Endothelial cell of umbilical vein (primary cell): ENCODE measurements around the gene FANCC. TPM values are rescaled to one million over a fixed set of nuclear protein-coding genes. Genes with fewer than 3 reads are reported as not detected.

Source experiments
- BruUV-seq: library from RNA; stranded (reverse); fragments of 400-500 nt; replicated peaks from 2 replicates; lab custom pipeline; 2021; lab: Mats Ljungman, UMichigan
- CTCF ChIA-PET: fragments of 300-600, 350-600 bp; sonication (Branson Sonifier 250); formaldehyde crosslinking; loops from one replicate; lab custom pipeline; 2021; ENCODE audit warnings: antibody characterized with exemption, inconsistent platforms; lab: Charles Lee
- POLR2A ChIA-PET: fragments of 300-600, 350-600 bp; sonication (Branson Sonifier 250); formaldehyde crosslinking; loops from one replicate; lab custom pipeline; 2021; ENCODE audit warnings: antibody characterized with exemption, inconsistent platforms; lab: Charles Lee
- DNase-seq: peaks from one replicate; pipeline ENCODE4 v3.0.0-alpha.2; 2011; ENCODE audit warnings: low read depth, low spot score
- FAIRE-seq: peaks from 2 replicates; lab custom pipeline; 2011; peaks lifted over from hg19 to GRCh38; lab: Jason Lieb, UNC
- H2AFZ ChIP-seq: 2 replicates; pipeline ENCODE4 v1.6.0; 2012; ENCODE audit warnings: low read depth, low read length, control low read depth, inconsistent platforms
- H3K27ac ChIP-seq: 2 replicates; pipeline ENCODE4 v1.5.1; 2011; ENCODE audit warnings: low read depth, mild to moderate bottlenecking, control low read depth, low read length, moderate library complexity; ENCODE audit not compliant: insufficient read depth
- H3K27me3 ChIP-seq, 2 experiments: 2 replicates each; pipeline versions ENCODE4 v1.6.0 to v1.6.1; 2011; ENCODE audit warnings: low read length in 2 of 2, mixed read lengths in 1 of 2; ENCODE audit not compliant: control insufficient read depth in 2 of 2, insufficient read depth in 2 of 2
- H3K36me3 ChIP-seq, 2 experiments: 2 replicates in 1 of 2; 3 replicates in 1 of 2; pipeline ENCODE4 v1.5.1; 2011; ENCODE audit warnings: low read length in 2 of 2, mild to moderate bottlenecking in 1 of 2, moderate library complexity in 1 of 2; ENCODE audit not compliant: control insufficient read depth in 2 of 2, insufficient read depth in 2 of 2; ENCODE audit errors: extremely low read depth in 1 of 2
- H3K4me1 ChIP-seq: 3 replicates; pipeline ENCODE4 v1.5.1; 2011; ENCODE audit warnings: mild to moderate bottlenecking, low read length; ENCODE audit not compliant: control insufficient read depth, insufficient read depth; ENCODE audit errors: extremely low read depth
- H3K4me2 ChIP-seq: 2 replicates; pipeline ENCODE4 v1.6.1; 2011; ENCODE audit warnings: low read length, control low read depth, mixed read lengths; ENCODE audit not compliant: insufficient read depth
- H3K4me3 ChIP-seq, 3 experiments: fragments of 200-600 bp in 1 of 3; sonication (generic), shearing (Covaris generic) in 1 of 3; replicated peaks in 1 of 3; 2 replicates each; pipeline ENCODE4 v1.5.1; 2011 to 2016; ENCODE audit warnings: control low read depth in 3 of 3, low read length in 3 of 3, mild to moderate bottlenecking in 2 of 3, inconsistent platforms in 1 of 3, low read depth in 1 of 3, moderate library complexity in 1 of 3; ENCODE audit not compliant: insufficient read depth in 1 of 3
- H3K79me2 ChIP-seq: 2 replicates; pipeline ENCODE4 v1.6.0; 2012; ENCODE audit warnings: low read length, inconsistent platforms; ENCODE audit not compliant: control insufficient read depth, insufficient read depth
- H3K9ac ChIP-seq: replicated peaks from 2 replicates; pipeline ENCODE3; 2011; ENCODE audit warnings: low read length, control low read depth; ENCODE audit not compliant: insufficient read depth; ENCODE audit errors: extremely low read depth
- H3K9me1 ChIP-seq: replicated peaks from 3 replicates; pipeline ENCODE4 v1.6.0; 2011; ENCODE audit warnings: mild to moderate bottlenecking, low read length; ENCODE audit not compliant: control insufficient read depth, insufficient read depth; ENCODE audit errors: extremely low read depth
- H3K9me3 ChIP-seq: replicated peaks from 2 replicates; pipeline ENCODE4 v1.5.1; 2012; ENCODE audit warnings: low read length, inconsistent platforms; ENCODE audit not compliant: control insufficient read depth, insufficient read depth
- H4K20me1 ChIP-seq: replicated peaks from 2 replicates; pipeline ENCODE3; 2011; ENCODE audit warnings: mild to moderate bottlenecking, low read length; ENCODE audit not compliant: control insufficient read depth, insufficient read depth; ENCODE audit errors: extremely low read depth
- EZH2 ChIP-seq: IDR thresholded peaks from 2 replicates; pipeline ENCODE4 v1.6.1; 2012; ENCODE audit warnings: borderline replicate concordance, low read depth, mild to moderate bottlenecking, moderate library complexity, low read length, inconsistent platforms; ENCODE audit not compliant: severe bottlenecking
- FOS ChIP-seq: IDR thresholded peaks from 2 replicates; pipeline ENCODE4 v1.6.1; 2011; ENCODE audit warnings: mild to moderate bottlenecking, low read length, moderate library complexity, borderline replicate concordance; ENCODE audit not compliant: insufficient read depth
- GATA2 ChIP-seq: IDR thresholded peaks from 2 replicates; pipeline ENCODE4 v1.7.0; 2011; ENCODE audit warnings: low read depth, mild to moderate bottlenecking, moderate library complexity, mixed read lengths, low read length; ENCODE audit not compliant: insufficient read length, insufficient read depth
- JUN ChIP-seq: IDR thresholded peaks from 2 replicates; pipeline ENCODE4 v1.6.1; 2011; ENCODE audit warnings: borderline replicate concordance, low read depth; ENCODE audit not compliant: insufficient read length, insufficient read depth
- MYC ChIP-seq: IDR thresholded peaks from one replicate; pipeline ENCODE4 v1.6.1; 2011; ENCODE audit warnings: mild to moderate bottlenecking, low read depth, low read length
- POLR2A ChIP-seq: IDR thresholded peaks from 2 replicates; pipeline ENCODE4 v1.6.1; 2012; ENCODE audit warnings: low read depth, mild to moderate bottlenecking, control low read depth, low read length
- POLR2AphosphoS5 ChIP-seq: IDR thresholded peaks from 2 replicates; pipeline ENCODE4 v1.6.1; 2012; ENCODE audit warnings: low read depth, mild to moderate bottlenecking, control low read depth, low read length, moderate library complexity; ENCODE audit not compliant: insufficient read depth
- dilution Hi-C: fragments of 300-500 bp; cut with MboI; formaldehyde crosslinking; loops from one replicate; pipeline ENCODE4 v1.15.0; 2019; ENCODE audit warnings: low sequenced_read_pairs; ENCODE audit not compliant: extremely low pct_ligation_motif_present
- intact Hi-C: fragments of 100-400 bp; cut with micrococcal nuclease; formaldehyde crosslinking; loops from one replicate; pipeline ENCODE4 v1.10.0; 2022
- polyA plus RNA-seq, 4 experiments: library from polyadenylated mRNA; depleted of rRNA in 3 of 4; stranded (reverse) in 3 of 4; unstranded in 1 of 4; fragments of >200 nt; gene quantifications; 2 replicates each; pipeline versions ENCODE4 v1.2.1 to v1.2.3, GENCODE V29; 2011 to 2012; ENCODE audit warnings: missing spikeins in 1 of 4
- total RNA-seq: library from RNA; stranded (reverse); gene quantifications from 2 replicates; pipeline ENCODE4 v1.2.3, GENCODE V29; 2021
- TF ChIP-seq, protein P1 (sequence below), 2 donors: IDR thresholded peaks; 1 replicate in 1 of 2; 2 replicates in 1 of 2; pipeline ENCODE4 v1.5.1; 2011; ENCODE audit warnings: low read length in 2 of 2, mild to moderate bottlenecking in 2 of 2, moderate library complexity in 2 of 2, control low read depth in 1 of 2, inconsistent platforms in 1 of 2, low read depth in 1 of 2; ENCODE audit not compliant: insufficient read depth in 1 of 2; ENCODE audit errors: extremely low read depth in 1 of 2
- TF ChIP-seq, protein P2 (sequence below): IDR thresholded peaks from 2 replicates; pipeline ENCODE4 v1.6.1; 2011; ENCODE audit not compliant: insufficient read depth, insufficient read length

Gene FANCC
- total and polyA plus RNA-seq, 2 donors (not counting 3 experiments of a cell fraction or from before 2014, with no cell fraction given), result 5.7 to 13.1 TPM

DNA sequence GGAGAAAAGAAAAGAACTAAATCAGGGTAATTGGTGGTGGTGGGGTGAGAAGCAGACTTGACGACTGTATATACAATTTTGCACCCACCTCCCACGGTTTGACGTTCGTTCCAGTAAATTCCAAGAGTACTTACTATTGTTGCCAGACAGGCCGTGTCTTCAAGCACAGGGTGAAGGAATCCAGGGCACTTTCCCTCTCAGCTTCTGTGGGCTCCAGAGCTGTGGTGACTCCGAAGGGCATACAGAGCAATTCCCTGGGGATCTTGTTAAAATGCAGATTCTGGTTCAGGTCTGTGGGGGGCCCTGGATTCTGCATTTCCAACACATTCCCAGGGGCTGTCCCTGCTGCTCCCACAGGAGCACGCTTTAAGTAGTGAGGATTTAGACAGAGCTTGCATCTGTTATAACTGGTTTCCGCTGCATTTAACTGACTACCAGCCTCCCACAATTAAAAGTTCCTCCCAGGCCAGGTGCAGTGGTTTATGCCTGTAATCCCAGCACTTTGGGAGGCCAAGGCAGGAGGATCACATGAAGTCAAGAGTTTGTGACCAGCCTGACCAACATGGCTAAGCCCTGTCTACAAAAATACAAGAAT is 49.3 kb upstream of the FANCC start:
- Histone ChIP-seq H3K9me1 (no peaks in the 10 kb centered on the region), H4K20me1 (no peaks in the 10 kb centered on the region), H3K4me3 (no peak overlapping the region), H3K4me2 (no peak overlapping the region), H3K9me3 (no peaks in the 10 kb centered on the region), H3K27ac (no peak overlapping the region), H3K9ac (no peak overlapping the region), H3K79me2 (no peaks in the 10 kb centered on the region), H3K36me3 (no peaks in the 10 kb centered on the region), H2AFZ (no peak overlapping the region), H3K4me1 (no peaks in the 10 kb centered on the region), H3K27me3 (peaks cover 7 to 20% of the 10 kb centered on the region in 2 experiments)
- dilution Hi-C loops (no loop called here), intact Hi-C loops (no loop called here)
- BruUV-seq, result no TSS peak
- CTCF ChIA-PET, result no interaction called here
- no peak for TF ChIP-seq GATA2
- TF ChIP-seq POLR2A, result no peak
- TF ChIP-seq, protein P1, sequence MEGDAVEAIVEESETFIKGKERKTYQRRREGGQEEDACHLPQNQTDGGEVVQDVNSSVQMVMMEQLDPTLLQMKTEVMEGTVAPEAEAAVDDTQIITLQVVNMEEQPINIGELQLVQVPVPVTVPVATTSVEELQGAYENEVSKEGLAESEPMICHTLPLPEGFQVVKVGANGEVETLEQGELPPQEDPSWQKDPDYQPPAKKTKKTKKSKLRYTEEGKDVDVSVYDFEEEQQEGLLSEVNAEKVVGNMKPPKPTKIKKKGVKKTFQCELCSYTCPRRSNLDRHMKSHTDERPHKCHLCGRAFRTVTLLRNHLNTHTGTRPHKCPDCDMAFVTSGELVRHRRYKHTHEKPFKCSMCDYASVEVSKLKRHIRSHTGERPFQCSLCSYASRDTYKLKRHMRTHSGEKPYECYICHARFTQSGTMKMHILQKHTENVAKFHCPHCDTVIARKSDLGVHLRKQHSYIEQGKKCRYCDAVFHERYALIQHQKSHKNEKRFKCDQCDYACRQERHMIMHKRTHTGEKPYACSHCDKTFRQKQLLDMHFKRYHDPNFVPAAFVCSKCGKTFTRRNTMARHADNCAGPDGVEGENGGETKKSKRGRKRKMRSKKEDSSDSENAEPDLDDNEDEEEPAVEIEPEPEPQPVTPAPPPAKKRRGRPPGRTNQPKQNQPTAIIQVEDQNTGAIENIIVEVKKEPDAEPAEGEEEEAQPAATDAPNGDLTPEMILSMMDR (IDR thresholded peaks at IDR 0.05; ENCODE audit: extremely low read depth in 1 of 2, insufficient read depth in 1 of 2, low read depth in 1 of 2, low read length in 2 of 2), result no peak
- no peak for TF ChIP-seq MYC
- TF ChIP-seq FOS, result no peak
- FAIRE-seq (no peak), DNase-seq (no peak)
- POLR2A ChIA-PET, result no interaction called here

DNA sequence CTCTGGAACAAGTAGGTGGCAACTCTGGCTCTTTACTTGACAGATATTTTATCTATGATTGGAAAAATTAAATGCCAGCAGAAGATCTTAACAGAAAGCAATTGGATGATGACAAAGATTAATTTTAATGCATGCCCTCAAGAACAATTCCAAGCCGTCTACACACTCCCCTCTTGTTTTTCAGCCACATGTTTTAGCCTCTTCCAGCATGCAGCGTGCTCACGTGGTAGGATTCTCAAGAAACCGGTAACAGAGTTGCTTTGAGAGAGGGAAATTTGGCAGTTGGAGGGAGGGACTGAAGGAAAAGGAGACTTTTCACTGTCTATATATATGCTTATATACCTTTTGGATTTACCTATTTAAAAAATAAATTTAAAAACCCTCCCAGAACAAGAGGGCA is 48.3 kb upstream of the FANCC start:
- BruUV-seq, result no TSS peak
- CTCF ChIA-PET, result interaction anchor here (1.2 kb wide), 1 partner anchor 29 kb away, joined by 3 read pairs; no protein-coding TSS in a partner anchor
- FAIRE-seq, result no peak

More for the DNA sequence above, 48.3 kb upstream of the FANCC start:
- H3K9me1 ChIP-seq, result no peaks in the 10 kb centered on the region
- no peaks in the 10 kb centered on the region for H4K20me1 ChIP-seq
- no peaks in the 10 kb centered on the region for H3K4me1 ChIP-seq
- H3K27me3 ChIP-seq, result peaks cover 7 to 20% of the 10 kb centered on the region in 2 experiments
- DNase-seq, result no peak
- no peak overlapping the region for H3K4me2 ChIP-seq
- no peak overlapping the region for H2AFZ ChIP-seq
- no peak overlapping the region for H3K9ac ChIP-seq
- H3K9me3 ChIP-seq, result no peaks in the 10 kb centered on the region
- H3K4me3 ChIP-seq, result no peak overlapping the region
- POLR2A ChIA-PET, result no interaction called here
- no peaks in the 10 kb centered on the region for H3K79me2 ChIP-seq
- no peaks in the 10 kb centered on the region for H3K36me3 ChIP-seq
- TF ChIP-seq GATA2, result no peak
- no peak for TF ChIP-seq POLR2A
- no peak for TF ChIP-seq POLR2AphosphoS5
- no peak for TF ChIP-seq JUN
- no peak for TF ChIP-seq EZH2
- no peak for TF ChIP-seq MYC
- TF ChIP-seq FOS, result no peak
- TF ChIP-seq, protein P1 (IDR thresholded peaks at IDR 0.05; ENCODE audit: extremely low read depth in 1 of 2, insufficient read depth in 1 of 2, low read depth in 1 of 2, low read length in 2 of 2), result no peak
- TF ChIP-seq, protein P2, sequence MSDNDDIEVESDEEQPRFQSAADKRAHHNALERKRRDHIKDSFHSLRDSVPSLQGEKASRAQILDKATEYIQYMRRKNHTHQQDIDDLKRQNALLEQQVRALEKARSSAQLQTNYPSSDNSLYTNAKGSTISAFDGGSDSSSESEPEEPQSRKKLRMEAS, result no peak
- dilution Hi-C loops, result no loop called here
- H3K27ac ChIP-seq, result no peak overlapping the region
- intact Hi-C loops, result no loop called here
